Posterior cingulate gyrus (tissue), 11 donors: ENCODE data around the gene PADI3.
A peak's percentile ranks its signal among the peaks of the same experiment; 100 is the strongest.

Source experiments
- DNase-seq, 10 donors: peaks; one replicate each; pipeline versions ENCODE4 v3.0.0 to v3.0.0-alpha.2; 2020 to 2021; ENCODE audit warnings: mixed read lengths in 3 of 10
- intact Hi-C: fragments of 100-400 bp; cut with DNase I; formaldehyde crosslinking; loops from one replicate; pipeline ENCODE4 v1.15.1; 2023

Gene PADI3

DNA sequence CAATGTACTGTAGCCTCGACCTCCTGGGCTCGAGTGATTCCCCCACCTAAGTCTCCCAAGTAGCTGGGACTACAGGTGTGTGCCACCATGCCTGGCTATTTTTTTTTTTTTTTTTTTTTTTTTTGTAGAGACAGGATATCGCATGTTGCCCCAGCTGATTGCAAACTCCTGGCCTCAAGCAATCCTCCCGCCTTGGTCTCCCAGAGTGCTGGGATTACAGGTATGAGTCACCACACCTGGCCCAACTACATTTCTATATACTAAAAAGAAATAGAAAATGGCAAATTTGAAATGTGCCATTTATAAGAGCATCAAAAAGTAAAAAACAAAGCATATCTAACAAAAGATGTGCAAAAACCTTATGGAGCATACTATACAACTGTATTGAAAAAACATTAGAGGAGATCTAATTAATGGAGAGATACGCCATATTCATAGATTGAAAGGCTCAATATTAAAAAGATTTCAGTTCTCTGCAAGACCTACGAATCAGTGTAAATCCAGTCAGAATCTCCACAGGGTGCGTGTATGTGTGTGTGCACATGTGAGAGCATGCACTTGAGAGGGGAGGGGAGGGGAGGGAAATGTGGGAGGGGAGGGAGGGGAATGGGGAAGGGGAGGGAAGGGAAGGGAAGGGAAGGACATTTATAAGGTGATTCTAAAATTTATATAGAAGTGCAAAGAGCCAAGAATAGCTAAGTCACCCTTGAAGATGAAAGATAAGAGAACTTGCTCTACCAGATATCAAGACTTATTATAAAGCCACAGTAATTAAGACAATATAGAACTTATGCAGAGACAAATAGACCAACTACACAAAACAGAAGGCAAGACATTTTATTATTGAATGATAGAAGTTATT, 43.6 kb downstream of the PADI3 start:
- intact Hi-C loops, result no loop called here
- peak in 1 of 10 donors; percentile 8 for DNase-seq

DNA sequence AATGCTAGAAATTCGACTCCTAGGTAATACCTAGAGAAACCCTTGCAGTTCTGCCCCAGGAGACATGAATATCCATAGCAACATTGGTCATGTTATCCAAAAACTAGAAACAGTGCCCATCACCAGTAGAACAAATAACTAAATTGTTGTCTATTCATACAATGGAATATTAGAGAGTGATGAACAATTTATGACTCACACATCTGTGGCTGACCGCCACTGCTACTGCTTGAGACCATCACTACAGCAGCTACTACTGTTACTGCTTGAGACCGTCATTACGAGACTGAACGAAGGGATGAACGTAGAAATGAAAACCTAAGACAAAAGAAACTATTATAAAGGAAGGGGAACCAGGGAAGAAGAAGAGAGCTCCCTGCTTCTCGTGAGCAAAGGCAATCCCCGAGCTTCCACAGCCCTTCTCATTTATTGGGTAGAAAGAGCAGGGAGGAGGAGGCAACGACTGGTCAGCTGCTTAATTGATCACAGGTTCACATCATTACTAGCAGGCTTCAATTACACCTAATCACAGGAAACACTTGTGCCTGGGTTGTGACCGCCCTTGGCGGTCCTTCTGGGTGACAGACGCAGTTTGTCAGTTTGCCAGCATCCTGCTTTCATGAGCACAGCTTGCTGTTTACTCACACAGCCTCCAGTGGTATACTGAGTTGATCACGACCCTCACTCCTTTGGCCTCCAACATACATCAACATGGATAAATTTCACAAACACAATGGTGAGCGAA, 45.0 kb downstream of the PADI3 start:
- intact Hi-C loops, result no loop called here
- peak in 1 of 10 donors; percentile 16 for DNase-seq

DNA sequence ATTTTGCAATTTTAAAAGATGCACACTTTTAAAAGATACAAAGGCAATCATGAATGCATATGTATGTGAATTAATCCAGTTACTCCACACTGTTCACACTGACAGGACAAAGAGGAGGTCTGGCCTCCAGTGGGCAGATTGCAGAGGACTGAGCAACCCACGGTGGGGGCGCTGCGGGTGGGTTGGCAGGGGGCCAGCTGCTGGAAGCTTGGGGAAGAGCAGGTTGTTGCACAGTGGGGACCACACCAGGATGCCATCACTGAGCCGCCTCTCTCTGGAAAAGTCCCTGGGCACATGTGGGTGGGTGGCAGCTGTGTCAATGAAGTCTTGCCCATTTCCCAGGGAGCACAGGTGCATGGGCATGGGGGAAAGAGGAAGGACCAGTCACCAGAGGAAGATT, 46.4 kb downstream of the PADI3 start:
- intact Hi-C loops, result no loop called here
- peak in 1 of 10 donors; percentile 58 for DNase-seq

DNA sequence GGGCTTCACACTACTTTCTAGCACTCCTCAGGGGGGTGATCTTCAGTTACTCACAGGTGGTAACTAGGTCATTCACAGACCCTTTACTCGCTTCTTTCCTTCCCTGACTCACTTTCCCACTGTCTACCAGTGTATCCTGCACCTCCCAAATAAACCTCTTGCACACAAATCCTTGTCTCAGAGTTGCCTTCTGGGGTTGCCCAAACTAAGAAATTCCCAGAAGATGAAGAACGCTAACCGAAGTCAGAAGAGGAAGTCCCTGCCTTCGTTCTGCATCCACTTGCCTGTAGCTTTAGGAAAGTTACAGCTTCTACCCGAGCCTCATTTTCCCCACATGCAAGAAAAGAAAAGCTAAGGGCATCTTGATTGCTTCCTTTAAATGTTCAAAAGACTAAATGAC, 47.2 kb downstream of the PADI3 start:
- DNase-seq, result no peak
- intact Hi-C loops, result no loop called here

DNA sequence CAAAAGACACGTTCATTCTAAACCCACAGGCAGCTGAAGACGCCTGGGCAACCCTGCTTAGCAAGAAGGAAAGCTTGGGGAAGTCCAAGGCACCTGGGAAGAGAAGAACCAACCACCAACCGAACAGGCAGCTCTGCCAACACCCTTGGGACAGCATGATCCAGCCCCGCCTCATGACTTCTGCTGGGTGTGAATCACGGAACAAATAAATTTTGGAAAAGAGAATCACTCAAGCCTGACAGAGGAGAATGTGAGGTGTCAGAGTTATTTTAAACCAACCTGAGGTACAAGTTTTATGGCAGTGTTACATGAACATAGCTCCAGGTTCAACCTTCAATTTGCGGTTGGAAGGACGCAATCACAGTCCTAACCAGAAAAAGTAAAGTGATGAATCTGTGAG, 49.1 kb downstream of the PADI3 start:
- DNase-seq, result no peak
- intact Hi-C loops, result no loop called here

DNA sequence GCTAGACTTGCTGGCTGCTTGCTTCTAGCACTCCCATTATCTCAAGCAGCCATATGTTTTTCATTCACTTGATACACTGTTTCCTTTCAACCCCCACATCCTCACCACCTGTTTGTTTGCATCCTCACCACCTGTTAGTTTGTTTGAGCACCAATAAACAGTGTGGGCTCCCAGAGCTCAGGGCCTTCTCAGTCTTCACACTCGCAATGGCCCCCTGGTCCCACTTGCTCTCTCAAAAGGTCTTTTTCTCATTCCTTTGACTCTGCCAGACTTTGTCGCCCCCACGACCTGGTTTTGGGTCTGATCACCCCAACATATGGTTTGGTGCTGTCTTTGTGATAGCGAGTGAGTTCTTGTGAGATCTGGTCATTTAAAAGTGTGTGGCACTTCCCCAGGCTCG, 52.9 kb downstream of the PADI3 start:
- intact Hi-C loops, result no loop called here
- no peak for DNase-seq

DNA sequence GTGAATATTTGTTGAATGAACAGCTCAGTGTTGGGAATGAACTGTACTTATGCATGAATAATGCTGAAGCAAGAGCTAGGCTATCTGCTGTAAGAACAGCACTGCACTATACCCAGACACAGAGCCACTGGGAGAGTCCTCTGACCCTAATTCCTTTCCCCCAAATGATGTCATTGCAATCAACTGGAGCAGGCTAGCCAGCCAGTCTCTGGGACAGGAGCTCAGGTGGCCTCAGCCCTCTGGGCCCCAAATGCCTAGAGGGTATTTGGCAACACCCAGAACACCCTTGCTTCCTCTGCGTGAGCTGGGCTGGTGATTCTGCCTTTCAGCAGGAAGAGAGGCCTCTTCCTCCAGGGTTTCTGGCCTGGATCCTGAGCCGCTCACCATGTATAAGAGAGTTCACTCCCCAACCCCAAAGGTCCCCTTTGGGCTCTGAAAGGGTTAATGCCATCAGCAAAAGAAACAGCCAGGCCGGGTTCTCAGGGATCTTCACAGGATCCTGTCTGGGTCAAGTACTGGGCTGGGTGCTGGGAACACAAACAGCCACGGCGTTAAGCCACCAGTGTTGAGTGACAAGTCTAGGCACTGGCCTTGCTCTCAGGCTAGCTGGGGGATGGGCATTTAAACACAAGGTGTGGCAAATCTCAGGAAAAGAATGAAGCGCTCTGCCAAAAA, 55.4 kb downstream of the PADI3 start:
- no peak for DNase-seq
- intact Hi-C loops, result no loop called here

DNA sequence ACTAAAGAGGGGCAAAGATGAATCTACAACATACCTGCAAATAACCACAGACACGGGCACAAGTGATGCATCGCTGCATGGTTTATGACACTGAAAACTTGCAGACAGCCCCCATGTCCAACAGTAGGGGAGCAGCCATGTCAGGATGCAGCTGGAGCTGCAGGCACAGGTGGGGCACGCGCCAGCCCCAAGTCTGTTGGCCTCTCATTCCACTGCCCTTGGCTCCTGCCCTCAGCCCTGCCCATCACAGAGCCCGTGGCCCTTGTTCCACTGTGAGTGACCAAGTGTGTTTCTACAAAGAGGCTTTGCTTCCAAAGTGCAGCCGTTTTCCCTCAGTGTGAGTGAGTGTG, 55.9 kb downstream of the PADI3 start:
- no peak for DNase-seq
- intact Hi-C loops, result no loop called here

DNA sequence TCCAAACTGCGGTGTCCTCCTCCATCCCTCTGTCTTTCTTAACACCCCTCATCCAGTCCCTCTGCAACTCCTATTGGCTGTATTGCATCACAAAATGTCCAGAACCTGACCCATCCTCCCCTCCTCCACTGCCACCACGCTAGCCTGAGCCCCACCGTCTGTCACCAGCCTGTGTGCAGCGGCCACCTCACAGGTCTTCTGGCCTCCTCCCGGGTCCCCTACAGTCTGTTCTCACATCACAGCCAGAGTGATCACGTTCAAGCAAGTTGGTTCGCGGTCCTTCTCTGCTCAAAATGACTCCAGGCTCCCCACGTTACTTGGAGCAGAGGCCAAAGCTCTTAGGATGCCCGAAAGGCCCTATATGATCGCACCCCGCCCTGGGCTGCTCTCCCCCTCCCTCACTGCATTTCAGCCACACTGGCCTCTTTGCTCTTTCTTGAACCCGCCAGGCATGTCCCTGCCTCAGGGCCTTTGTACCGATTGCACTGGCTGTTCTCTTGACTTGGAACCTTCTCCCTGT, 56.7 kb downstream of the PADI3 start:
- DNase-seq, result no peak
- intact Hi-C loops, result no loop called here

DNA sequence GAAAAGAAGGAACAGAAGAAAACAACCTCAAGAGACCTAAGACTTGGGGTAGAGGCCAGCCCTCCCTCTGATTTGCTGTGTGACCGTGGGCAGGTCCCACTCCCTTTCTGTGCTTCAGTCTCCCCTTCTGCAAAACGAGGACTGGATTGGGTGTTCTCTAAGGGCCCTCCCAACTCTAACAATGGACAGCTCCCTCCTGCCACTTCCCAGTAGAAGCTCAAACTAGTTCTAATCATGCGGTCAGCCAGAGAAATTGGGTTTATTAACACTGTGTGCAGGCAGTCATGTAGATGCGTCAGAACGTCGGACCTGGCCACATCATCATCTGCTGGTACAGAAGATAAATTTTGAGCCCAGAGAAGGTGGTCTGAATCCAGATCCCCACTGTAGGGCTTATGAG, 57.5 kb downstream of the PADI3 start:
- DNase-seq, result no peak
- intact Hi-C loops, result no loop called here

DNA sequence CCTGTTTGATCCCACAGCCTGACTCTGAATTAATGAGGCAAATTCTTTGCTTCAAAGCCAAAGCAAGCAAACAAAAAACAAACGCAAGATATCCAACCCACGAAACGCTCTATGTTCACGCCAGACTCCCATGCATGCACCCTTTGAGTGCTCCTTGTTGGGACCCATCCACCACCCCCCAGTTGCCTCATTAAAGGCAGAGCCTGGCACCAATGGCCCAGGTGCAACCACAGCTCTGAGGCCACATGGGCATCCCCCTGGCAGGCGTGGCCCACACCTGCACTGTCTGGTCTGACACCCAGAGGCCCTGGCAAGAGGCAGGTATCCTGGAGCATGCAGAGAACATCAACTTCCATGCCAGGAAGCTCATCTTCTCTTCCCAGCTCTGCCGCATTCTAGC, 58.0 kb downstream of the PADI3 start:
- no peak for DNase-seq
- intact Hi-C loops, result no loop called here

DNA sequence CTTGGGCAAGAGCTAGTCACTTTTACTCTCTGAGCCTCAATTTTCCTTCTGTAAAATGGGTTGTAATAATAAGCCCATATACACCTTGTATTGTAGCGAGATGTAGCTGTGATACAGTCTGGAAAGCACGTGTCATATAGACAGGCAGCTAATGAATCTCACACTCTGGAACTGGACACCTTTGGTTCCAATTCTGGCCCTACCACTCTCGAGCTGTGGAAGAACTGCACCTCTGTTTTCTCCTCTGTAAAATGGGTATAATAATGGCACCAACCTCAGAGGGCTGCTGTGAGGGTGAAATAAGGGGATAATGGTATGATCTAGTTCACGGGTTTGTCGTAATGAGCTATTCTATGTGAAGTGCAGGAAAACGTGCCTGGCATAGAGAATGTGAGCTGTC, 58.4 kb downstream of the PADI3 start:
- intact Hi-C loops, result no loop called here
- no peak for DNase-seq

DNA sequence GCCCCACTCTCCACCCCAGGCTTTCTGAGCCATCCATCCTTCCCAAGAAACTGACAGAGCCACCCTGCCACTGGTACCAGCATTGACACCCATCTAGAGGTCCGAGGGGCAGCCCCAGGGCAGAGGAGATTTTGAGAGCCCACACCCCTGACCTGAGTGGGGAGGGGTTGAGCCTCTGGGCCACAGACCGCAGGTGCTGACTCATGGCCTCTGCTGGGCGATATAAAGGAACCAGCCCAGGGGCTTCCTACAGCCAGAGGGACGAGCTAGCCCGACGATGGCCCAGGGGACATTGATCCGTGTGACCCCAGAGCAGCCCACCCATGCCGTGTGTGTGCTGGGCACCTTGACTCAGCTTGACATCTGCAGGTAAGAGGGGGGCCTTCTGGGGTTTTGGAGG, 59.0 kb downstream of the PADI3 start, which contains the start of gene PADI4:
Gene PADI4 (plus strand): TSS at position 252 of the 400 bp plus-strand sequence. CDS start 26 bp downstream, at position 278.
- no peak for DNase-seq
- intact Hi-C loops, result no loop called here

DNA sequence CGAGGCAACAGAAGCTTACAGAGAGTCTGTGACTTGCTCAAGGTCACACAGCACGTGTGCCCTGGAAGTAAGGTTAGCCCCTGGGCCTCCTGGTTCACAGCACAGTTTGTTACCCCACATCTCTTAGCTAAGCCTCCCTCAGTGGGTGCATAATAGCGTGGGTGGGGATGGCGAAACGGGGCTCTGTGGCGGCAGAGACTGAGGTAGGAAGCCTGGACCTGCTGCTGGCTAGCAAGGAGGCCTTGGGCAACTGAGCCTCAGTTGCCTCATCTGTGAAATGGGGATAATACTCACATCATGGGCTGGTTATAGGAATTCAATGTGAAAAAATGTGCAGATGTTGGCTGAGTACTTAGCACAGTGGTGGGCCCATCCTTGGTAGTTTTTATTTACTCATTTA, 59.7 kb downstream of the PADI3 start:
- intact Hi-C loops, result no loop called here
- DNase-seq, result no peak

DNA sequence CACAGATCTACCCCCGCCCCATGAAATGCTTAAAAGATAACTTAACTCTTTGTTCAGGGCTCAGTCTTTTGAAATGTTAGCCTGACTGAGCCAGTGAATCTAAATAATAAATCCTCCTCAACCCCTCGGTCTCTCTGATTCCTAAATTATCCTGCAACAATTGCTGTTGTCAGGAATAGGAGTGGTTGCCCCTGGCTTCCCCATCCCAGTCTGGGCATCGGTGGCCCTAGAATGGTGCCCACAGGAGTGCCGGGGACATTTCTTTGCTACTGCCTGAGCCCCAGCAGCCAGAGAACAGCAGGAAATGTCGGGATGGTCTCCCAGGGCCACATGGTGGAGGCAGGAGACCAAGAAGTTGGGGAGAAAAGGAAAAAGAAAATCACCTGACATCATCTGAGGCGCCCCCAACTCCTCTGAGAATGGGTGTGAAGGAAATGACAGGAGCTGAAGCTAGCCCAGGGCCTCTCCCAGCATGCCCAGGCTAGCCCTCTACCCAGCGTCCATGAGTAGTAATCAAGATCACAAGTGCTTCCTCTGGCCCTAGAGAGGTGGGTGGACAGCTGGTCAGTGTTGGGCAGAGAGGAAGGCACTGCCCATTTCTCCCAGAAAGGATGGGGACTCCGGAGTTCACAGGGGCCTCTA, 60.6 kb downstream of the PADI3 start:
- intact Hi-C loops, result no loop called here
- DNase-seq, result no peak

DNA sequence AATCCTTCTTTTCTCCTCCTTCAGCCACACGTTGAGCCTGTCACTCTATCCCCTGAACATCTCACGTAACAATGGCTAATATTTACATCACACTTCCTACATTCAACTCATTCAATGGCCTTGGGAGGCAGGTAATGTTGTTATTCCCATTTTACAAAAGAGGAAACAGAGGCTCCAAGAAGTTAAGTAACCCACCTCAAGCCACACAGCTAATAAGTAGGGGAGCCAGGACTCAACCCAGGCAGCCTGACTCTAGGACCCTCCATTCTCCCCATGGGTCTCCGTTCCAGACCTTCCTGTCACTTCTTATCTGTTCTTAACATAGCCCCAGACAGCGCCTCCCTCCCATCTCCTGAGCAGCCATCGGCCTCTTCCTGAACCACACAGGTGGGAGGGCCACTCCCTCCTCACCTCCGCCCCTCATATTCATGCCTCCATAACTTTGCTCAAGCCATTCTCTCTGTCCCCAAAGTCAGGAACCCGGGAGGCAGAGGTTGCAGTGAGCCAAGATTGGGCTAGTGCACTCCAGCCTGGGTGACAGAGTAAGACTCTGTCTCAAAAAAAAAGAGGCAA, 61.3 kb downstream of the PADI3 start:
- DNase-seq, result no peak
- intact Hi-C loops, result no loop called here

DNA sequence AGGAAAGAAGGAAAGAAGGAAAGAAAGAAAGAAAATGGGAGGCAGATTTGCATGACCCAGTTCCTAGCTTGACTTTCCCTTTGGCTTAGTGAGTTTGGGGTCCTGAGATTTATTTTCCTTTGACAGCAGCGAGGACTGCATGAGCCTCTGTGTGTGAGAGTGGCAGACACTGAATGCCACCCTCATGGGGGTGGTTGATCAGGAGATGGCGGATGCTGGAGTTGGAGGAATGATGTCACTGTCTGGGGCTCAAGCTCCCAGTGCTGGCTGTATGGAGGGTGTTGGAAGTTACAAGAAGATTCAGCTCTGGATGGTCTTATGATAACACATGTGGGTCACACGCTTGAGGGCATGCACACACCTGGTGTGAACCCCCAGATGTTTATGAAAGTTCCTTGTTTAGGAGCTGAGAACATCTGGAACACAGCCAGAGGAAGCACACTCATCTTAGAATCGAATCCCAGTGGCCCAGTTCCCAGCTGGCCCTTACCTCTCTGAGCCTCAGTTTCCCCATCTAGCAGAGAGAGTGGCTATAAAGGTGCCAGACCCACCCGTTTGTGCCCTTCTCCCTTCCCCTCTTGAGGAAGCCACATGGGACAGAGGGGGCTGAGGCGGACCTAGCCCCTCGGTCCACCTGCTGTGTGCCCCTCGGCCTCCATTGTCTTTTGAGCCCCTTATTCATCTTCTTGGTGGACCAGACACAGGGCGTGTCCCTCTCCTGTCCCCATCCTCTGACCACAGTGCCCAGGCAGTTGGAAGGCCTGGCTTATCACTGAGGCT, 64.8 kb downstream of the PADI3 start:
- DNase-seq, result no peak
- intact Hi-C loops, result no loop called here

DNA sequence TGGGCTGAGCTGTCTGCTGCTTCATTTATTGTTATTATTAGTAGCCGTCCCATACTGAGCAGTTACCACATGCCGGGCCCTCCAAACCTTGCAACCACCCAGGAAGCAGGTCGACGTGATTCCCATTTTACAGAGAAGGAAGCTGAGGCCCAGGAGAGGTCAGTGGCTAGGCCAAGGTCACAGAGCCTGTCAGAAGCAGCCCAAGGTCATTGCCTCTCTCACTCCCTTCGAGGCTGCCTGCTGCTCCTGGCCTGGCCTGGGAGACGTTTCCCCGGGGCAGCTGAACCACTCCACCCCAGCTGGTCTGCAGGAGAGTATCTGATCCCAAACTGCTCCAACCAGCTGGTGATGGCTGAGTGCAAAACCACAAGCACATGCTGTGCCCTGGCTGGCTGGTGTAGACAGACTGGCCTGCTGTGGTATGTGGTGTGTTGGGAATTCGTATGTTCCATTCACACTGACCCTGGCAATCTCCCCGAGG, 65.6 kb downstream of the PADI3 start:
- no peak for DNase-seq
- intact Hi-C loops, result no loop called here

DNA sequence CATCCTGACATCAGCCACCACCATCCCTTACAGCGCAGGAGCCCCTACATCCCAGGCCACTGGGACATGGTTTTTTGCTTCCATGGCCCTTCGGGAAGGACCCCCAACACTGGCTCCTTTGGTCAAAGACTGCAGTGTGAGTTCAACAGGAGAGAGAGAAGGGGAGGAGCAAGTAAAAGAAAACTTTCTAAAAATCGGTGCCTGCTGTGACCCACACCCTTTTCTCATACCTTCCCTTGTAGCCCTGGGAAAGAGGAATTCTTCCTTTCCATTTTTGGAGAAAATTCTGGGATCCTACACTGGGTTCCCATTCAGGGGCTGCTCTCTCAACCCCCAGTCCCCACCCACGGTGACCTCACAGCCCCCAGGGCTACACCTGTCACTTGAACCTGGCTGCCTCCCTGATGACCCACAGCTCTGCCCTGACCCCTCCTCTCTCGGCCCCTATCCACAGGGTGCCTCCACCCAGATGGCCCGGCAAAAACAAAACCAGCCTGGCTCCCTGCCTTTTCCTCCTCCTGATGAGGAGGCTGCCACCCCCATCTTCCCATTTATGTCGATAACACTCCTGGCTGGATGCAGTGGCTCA, 66.7 kb downstream of the PADI3 start:
- DNase-seq, result no peak

More for the DNA sequence above, 66.7 kb downstream of the PADI3 start:
- intact Hi-C loops, result no loop called here
